Neural progenitor cell (in vitro differentiated cells): ENCODE results near the gene RPF1. TPM values are rescaled to one million over a fixed set of nuclear protein-coding genes. Genes with fewer than 3 reads are reported as not detected.

Experiments used
- DNase-seq: peaks from one replicate; pipeline ENCODE4 v3.0.0-alpha.2; 2016; ENCODE audit warnings: low spot score
- H2AFZ ChIP-seq: fragments of 200-600 bp; sonication (generic); replicated peaks from 2 replicates; pipeline ENCODE4 v1.6.1; 2016; ENCODE audit warnings: antibody characterized with exemption
- H3F3A ChIP-seq: fragments of 200-600 bp; sonication (generic); 2 replicates; pipeline ENCODE4 v1.6.1; 2016; ENCODE audit warnings: antibody characterized with exemption, low read depth
- H3K27ac ChIP-seq: fragments of 200-600 bp; sonication (generic); 2 replicates; pipeline ENCODE4 v1.5.1; 2016; ENCODE audit warnings: mild to moderate bottlenecking
- H3K27me3 ChIP-seq: fragments of 200-600 bp; sonication (generic); 2 replicates; pipeline ENCODE4 v1.6.1; 2016; ENCODE audit warnings: mild to moderate bottlenecking, moderate library complexity
- H3K36me3 ChIP-seq: fragments of 200-600 bp; sonication (generic); 2 replicates; pipeline ENCODE4 v1.5.1; 2016
- H3K4me1 ChIP-seq: fragments of 200-600 bp; sonication (generic); 2 replicates; pipeline ENCODE4 v1.6.1; 2016; ENCODE audit warnings: mixed run types
- H3K4me2 ChIP-seq: fragments of 200-600 bp; sonication (generic); 2 replicates; pipeline ENCODE4 v1.6.1; 2016
- H3K4me3 ChIP-seq: fragments of 200-600 bp; sonication (generic); 2 replicates; pipeline ENCODE4 v1.5.1; 2016
- H3K79me2 ChIP-seq: fragments of 200-600 bp; sonication (generic); 2 replicates; pipeline ENCODE4 v1.6.1; 2016; ENCODE audit warnings: low read depth
- H3K9ac ChIP-seq: fragments of 200-600 bp; sonication (generic); 2 replicates; pipeline ENCODE4 v1.6.1; 2016
- H3K9me3 ChIP-seq: fragments of 200-600 bp; sonication (generic); 2 replicates; pipeline ENCODE4 v1.5.1; 2016; ENCODE audit warnings: low read depth
- H4K20me1 ChIP-seq: fragments of 200-600 bp; sonication (generic); 2 replicates; pipeline ENCODE4 v1.6.1; 2016; ENCODE audit warnings: low read depth
- H3K27ac Mint-ChIP-seq: 3 replicates; pipeline ENCODE4 v1.8.0; 2021; ENCODE audit warnings: mixed read lengths
- H3K27me3 Mint-ChIP-seq: 2 replicates; pipeline ENCODE4 v1.8.0; 2022; ENCODE audit warnings: low read depth, mild to moderate bottlenecking, inconsistent platforms, moderate library complexity, mixed read lengths; ENCODE audit not compliant: insufficient read depth
- H3K36me3 Mint-ChIP-seq: 3 replicates; pipeline ENCODE4 v1.8.0; 2021; ENCODE audit warnings: mixed read lengths
- H3K4me1 Mint-ChIP-seq: 3 replicates; pipeline ENCODE4 v1.8.0; 2021; ENCODE audit warnings: mixed read lengths
- H3K4me3 Mint-ChIP-seq: 3 replicates; pipeline ENCODE4 v1.8.0; 2021; ENCODE audit warnings: mild to moderate bottlenecking, moderate library complexity, mixed read lengths
- H3K9me3 Mint-ChIP-seq: 3 replicates; pipeline ENCODE4 v1.8.0; 2020; ENCODE audit warnings: mixed read lengths
- CTCF ChIP-seq: fragments of 200-600 bp; sonication (generic); IDR thresholded peaks from 2 replicates; pipeline ENCODE4 v1.5.1; 2017; ENCODE audit warnings: antibody characterized with exemption, mild to moderate bottlenecking
- EZH2 ChIP-seq: fragments of 200-600 bp; sonication (generic); IDR thresholded peaks from 2 replicates; pipeline ENCODE4 v1.6.1; 2017; ENCODE audit warnings: antibody characterized with exemption, mild to moderate bottlenecking, moderate library complexity
- EZH2phosphoT487 ChIP-seq: fragments of 200-600 bp; sonication (generic); IDR thresholded peaks from 2 replicates; pipeline ENCODE4 v1.6.1; 2017; ENCODE audit warnings: antibody characterized with exemption
- total RNA-seq: library from RNA; depleted of rRNA; stranded (reverse); fragments of >200 nt; gene quantifications from 2 replicates; pipeline ENCODE4 v1.2.3, GENCODE V29; 2015; ENCODE audit warnings: low replicate concordance

RPF1 gene
- total RNA-seq, 1 donor from 2014 or later, result 81.6 TPM

GRCh38 chr1:84452436-84452835 is 26.6 kb upstream of the RPF1 start:
- no peak overlapping the region for H2AFZ ChIP-seq
- H3K36me3 ChIP-seq, result no peaks in the 10 kb centered on the region
- H3K27ac ChIP-seq, result no peak overlapping the region
- H3K4me1 ChIP-seq, result no peaks in the 10 kb centered on the region
- H3K9me3 Mint-ChIP-seq, result no peaks in the 10 kb centered on the region
- no peak overlapping the region for H3K4me3 ChIP-seq
- no peaks in the 10 kb centered on the region for H3K4me1 Mint-ChIP-seq
- no peak overlapping the region for H3K27ac Mint-ChIP-seq
- H3K36me3 Mint-ChIP-seq, result no peaks in the 10 kb centered on the region
- H3K4me3 Mint-ChIP-seq, result no peak overlapping the region
- no peak overlapping the region for H3K9ac ChIP-seq
- peaks cover 17% of the 10 kb centered on the region for H3K27me3 ChIP-seq
- no peaks in the 10 kb centered on the region for H4K20me1 ChIP-seq
- no peaks in the 10 kb centered on the region for H3K27me3 Mint-ChIP-seq
- no peak for TF ChIP-seq EZH2
- TF ChIP-seq EZH2phosphoT487, result no peak
- no peak for TF ChIP-seq CTCF
- H3K4me2 ChIP-seq, result no peak overlapping the region
- no peaks in the 10 kb centered on the region for H3F3A ChIP-seq
- H3K79me2 ChIP-seq, result no peaks in the 10 kb centered on the region
- no peaks in the 10 kb centered on the region for H3K9me3 ChIP-seq
- no peak for DNase-seq

GRCh38 chr1:84462118-84462517 is 16.9 kb upstream of the RPF1 start:
- Mint-ChIP-seq H3K9me3 (no peaks in the 10 kb centered on the region), H3K36me3 (no peaks in the 10 kb centered on the region), H3K4me1 (no peaks in the 10 kb centered on the region), H3K4me3 (no peak overlapping the region), H3K27ac (no peak overlapping the region), H3K27me3 (no peaks in the 10 kb centered on the region)
- DNase-seq, result no peak
- Histone ChIP-seq H3K4me2 (no peak overlapping the region), H4K20me1 (no peaks in the 10 kb centered on the region), H3K4me1 (no peaks in the 10 kb centered on the region), H3K27me3 (peaks cover 88% of the 10 kb centered on the region), H3K79me2 (no peaks in the 10 kb centered on the region), H3K9me3 (no peaks in the 10 kb centered on the region), H3K36me3 (no peaks in the 10 kb centered on the region), H2AFZ (no peak overlapping the region), H3K4me3 (no peak overlapping the region), H3K9ac (no peak overlapping the region), H3K27ac (no peak overlapping the region), H3F3A (no peaks in the 10 kb centered on the region)
- no peak for TF ChIP-seq EZH2
- TF ChIP-seq CTCF, result no peak
- TF ChIP-seq EZH2phosphoT487, result no peak

DNA sequence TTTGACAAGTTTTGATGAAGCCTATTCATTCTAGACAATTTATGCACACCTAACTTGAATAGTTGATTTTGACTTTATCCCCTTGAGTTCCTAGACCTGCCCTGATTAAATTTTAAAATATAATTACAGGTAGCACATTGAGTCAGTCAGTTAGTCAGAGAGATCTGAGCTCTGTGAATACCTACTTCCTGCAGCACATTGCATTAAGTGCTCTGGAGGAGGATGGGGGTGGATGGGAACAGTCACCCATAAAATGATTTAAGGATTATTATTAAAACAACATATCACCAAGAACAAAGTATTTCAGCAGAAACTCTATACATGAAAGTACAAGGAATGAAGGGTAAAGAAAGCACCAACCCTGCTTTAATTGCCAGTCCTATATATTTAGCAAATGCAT is 11.8 kb upstream of the RPF1 start:
- Mint-ChIP-seq H3K27me3 (no peaks in the 10 kb centered on the region), H3K4me1 (no peaks in the 10 kb centered on the region), H3K36me3 (no peaks in the 10 kb centered on the region), H3K27ac (no peak overlapping the region), H3K9me3 (no peaks in the 10 kb centered on the region), H3K4me3 (no peak overlapping the region)
- TF ChIP-seq CTCF (no peak), EZH2 (no peak)
- Histone ChIP-seq H3K27ac (no peak overlapping the region), H3K9me3 (no peaks in the 10 kb centered on the region), H3F3A (no peaks in the 10 kb centered on the region), H3K4me2 (no peak overlapping the region), H3K4me3 (no peak overlapping the region), H3K27me3 (peaks cover 99% of the 10 kb centered on the region), H3K36me3 (no peaks in the 10 kb centered on the region), H4K20me1 (no peaks in the 10 kb centered on the region), H2AFZ (no peak overlapping the region), H3K79me2 (no peaks in the 10 kb centered on the region), H3K4me1 (no peaks in the 10 kb centered on the region), H3K9ac (no peak overlapping the region)
- no peak for DNase-seq

DNA sequence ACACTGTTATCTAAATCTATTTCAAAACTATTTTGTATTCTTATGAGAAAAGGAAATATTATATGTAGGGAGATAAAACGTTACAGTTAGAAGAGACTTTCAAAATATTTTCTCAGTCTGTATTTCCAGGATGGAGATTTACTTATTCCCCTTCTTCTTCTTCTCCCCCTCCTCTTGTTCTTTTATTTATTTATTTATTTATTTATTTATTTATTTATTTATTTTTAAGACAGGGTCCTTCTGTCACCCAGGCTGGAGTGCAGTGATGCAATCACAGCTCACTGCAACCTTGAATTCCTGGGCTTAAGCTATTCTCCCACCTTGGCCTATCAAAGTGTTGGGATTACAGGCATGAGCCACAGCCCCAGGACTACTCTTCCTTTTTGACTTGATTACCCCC is 2.8 kb upstream of the RPF1 start:
- no peak for DNase-seq
- peaks cover 10% of the 10 kb centered on the region for H3K27me3 Mint-ChIP-seq
- peaks cover 75% of the 10 kb centered on the region for H3K27me3 ChIP-seq

More for the DNA sequence above, 2.8 kb upstream of the RPF1 start:
- Histone ChIP-seq H3K4me1 (peaks cover 9% of the 10 kb centered on the region), H2AFZ (no peak overlapping the region), H3K4me3 (no peak overlapping the region), H3K79me2 (peaks cover 19% of the 10 kb centered on the region), H4K20me1 (peaks cover 14% of the 10 kb centered on the region), H3K9ac (no peak overlapping the region), H3K9me3 (no peaks in the 10 kb centered on the region), H3K4me2 (no peak overlapping the region), H3K27ac (no peak overlapping the region), H3K36me3 (no peaks in the 10 kb centered on the region), H3F3A (no peaks in the 10 kb centered on the region)
- peaks cover 15% of the 10 kb centered on the region for H3K9me3 Mint-ChIP-seq
- no peak overlapping the region for H3K4me3 Mint-ChIP-seq
- no peak for TF ChIP-seq CTCF
- no peak for TF ChIP-seq EZH2
- no peak for TF ChIP-seq EZH2phosphoT487
- no peak overlapping the region for H3K27ac Mint-ChIP-seq
- H3K36me3 Mint-ChIP-seq, result peaks cover 4% of the 10 kb centered on the region
- peaks cover 14% of the 10 kb centered on the region for H3K4me1 Mint-ChIP-seq
